Prostate gland (tissue), 2 donors: ENCODE data around the gene BCOR.

Experiments used
- CTCF ChIP-seq, 4 experiments: fragments of 200-600 bp in 2 of 4; fragments of 450-650 bp in 2 of 4; sonication (generic) in 2 of 4; IDR thresholded peaks; 1 replicate in 3 of 4; 2 replicates in 1 of 4; pipeline ENCODE4 v1.5.1; 2016 to 2019; ENCODE audit warnings: antibody characterized with exemption in 4 of 4, mild to moderate bottlenecking in 2 of 4, moderate library complexity in 2 of 4
- POLR2A ChIP-seq: fragments of 450-650 bp; IDR thresholded peaks from one replicate; pipeline ENCODE4 v1.6.1; 2016; ENCODE audit warnings: antibody characterized with exemption, mild to moderate bottlenecking

GRCh38 chrX:40008791-40009461 is 88.8 kb downstream of the BCOR start:
- TF ChIP-seq POLR2A (no peak), CTCF (IDR thresholded peaks at IDR 0.05) (no peak)
